Smooth muscle cell (in vitro differentiated cells): Measurements from ENCODE around the gene SPN. TPM values are rescaled to one million over a fixed set of nuclear protein-coding genes. Genes with fewer than 3 reads are reported as not detected.

Experiments
- DNase-seq: peaks from one replicate; lab custom pipeline; 2025; ENCODE audit not compliant: unreplicated experiment; lab: John Stamatoyannopoulos, UW
- H2AFZ ChIP-seq: fragments of 200-600 bp; sonication (generic); 2 replicates; pipeline ENCODE4 v1.6.0; 2016; ENCODE audit warnings: antibody characterized with exemption, low read depth, mild to moderate bottlenecking
- H3F3A ChIP-seq: fragments of 200-600 bp; sonication (generic); 2 replicates; pipeline ENCODE4 v1.6.0; 2017; ENCODE audit warnings: antibody characterized with exemption, low read depth
- H3K27ac ChIP-seq: fragments of 200-600 bp; sonication (generic); 2 replicates; pipeline ENCODE4 v1.5.1; 2016; ENCODE audit warnings: low read depth, mild to moderate bottlenecking
- H3K27me3 ChIP-seq: fragments of 200-600 bp; sonication (generic); 2 replicates; pipeline ENCODE4 v1.6.1; 2016; ENCODE audit warnings: low read depth, mild to moderate bottlenecking
- H3K36me3 ChIP-seq: fragments of 200-600 bp; sonication (generic); 2 replicates; pipeline ENCODE4 v1.5.1; 2016; ENCODE audit warnings: low read depth
- H3K4me1 ChIP-seq: fragments of 200-600 bp; sonication (generic); 2 replicates; pipeline ENCODE4 v1.5.1; 2016; ENCODE audit warnings: low read depth
- H3K4me2 ChIP-seq: fragments of 200-600 bp; sonication (generic); 2 replicates; pipeline ENCODE4 v1.6.0; 2016; ENCODE audit warnings: mild to moderate bottlenecking
- H3K4me3 ChIP-seq: fragments of 200-600 bp; sonication (generic); 2 replicates; pipeline ENCODE4 v1.5.1; 2016; ENCODE audit warnings: mild to moderate bottlenecking
- H3K79me2 ChIP-seq: fragments of 200-600 bp; sonication (generic); 2 replicates; pipeline ENCODE4 v1.6.0; 2016; ENCODE audit warnings: low read depth, mild to moderate bottlenecking
- H3K9ac ChIP-seq: fragments of 200-600 bp; sonication (generic); 2 replicates; pipeline ENCODE4 v1.6.0; 2016; ENCODE audit warnings: low read depth
- H3K9me3 ChIP-seq: fragments of 200-600 bp; sonication (generic); replicated peaks from 2 replicates; pipeline ENCODE4 v1.5.1; 2016; ENCODE audit warnings: low read depth
- H4K20me1 ChIP-seq: fragments of 200-600 bp; sonication (generic); 2 replicates; pipeline ENCODE4 v1.6.0; 2016; ENCODE audit warnings: low read depth
- CTCF ChIP-seq: fragments of 200-600 bp; sonication (generic); IDR thresholded peaks from 2 replicates; pipeline ENCODE4 v1.5.1; 2017; ENCODE audit warnings: borderline replicate concordance, mild to moderate bottlenecking, antibody characterized with exemption; ENCODE audit not compliant: insufficient read depth, poor library complexity, severe bottlenecking
- WGBS: methylation state at CpG from one replicate; pipeline ENCODE4 v1.1.7; 2016; ENCODE audit warnings: low lambda C conversion rate; 5-methylcytosine and 5-hydroxymethylcytosine counted together
- polyA plus RNA-seq: library from polyadenylated mRNA; unstranded; fragments of >200 nt; fragmentation: Nextera tagmentation; extraction: Ambion mirVana; gene quantifications from 2 replicates; pipeline ENCODE4 v1.2.1, GENCODE V29; 2016
- total RNA-seq: library from RNA; depleted of rRNA; stranded (reverse); fragments of >200 nt; gene quantifications from 2 replicates; pipeline ENCODE4 v1.2.3, GENCODE V29; 2014

The SPN gene
- total and polyA plus RNA-seq, 2 experiments from 2014 or later = not detected

DNA sequence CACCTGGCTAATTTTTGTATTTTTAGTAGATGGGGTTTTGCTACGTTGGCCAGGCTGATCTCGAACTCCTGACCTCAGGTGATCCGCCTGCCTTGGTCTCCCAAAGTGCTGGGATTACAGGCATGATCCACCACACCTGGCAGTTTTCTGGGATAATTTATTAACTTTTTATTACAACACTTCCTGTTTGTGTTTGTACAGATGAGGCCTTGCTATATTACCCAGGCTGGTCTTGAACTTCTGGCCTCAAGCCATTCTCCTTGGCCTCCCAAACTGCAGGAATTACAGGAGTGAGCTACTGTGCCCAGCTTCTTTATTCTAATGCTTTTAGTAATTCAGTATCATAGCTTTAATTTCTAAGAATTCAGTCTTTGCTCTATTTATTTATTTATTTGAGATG, 16.1 kb upstream of the SPN start:
- no peaks in the 10 kb centered on the region for H4K20me1 ChIP-seq
- H3K9me3 ChIP-seq = no peaks in the 10 kb centered on the region
- no peaks in the 10 kb centered on the region for H3K27me3 ChIP-seq
- no peak overlapping the region for H2AFZ ChIP-seq
- no peaks in the 10 kb centered on the region for H3K79me2 ChIP-seq
- H3K36me3 ChIP-seq = no peaks in the 10 kb centered on the region
- DNase-seq = no peak
- no peaks in the 10 kb centered on the region for H3F3A ChIP-seq
- H3K9ac ChIP-seq = no peak overlapping the region
- H3K4me1 ChIP-seq = no peaks in the 10 kb centered on the region
- no peak overlapping the region for H3K4me2 ChIP-seq
- H3K27ac ChIP-seq = no peak overlapping the region
- TF ChIP-seq CTCF = no peak
- 100% methylated on average over 3 of the region's 3 CpGs for WGBS
- no peak overlapping the region for H3K4me3 ChIP-seq

DNA sequence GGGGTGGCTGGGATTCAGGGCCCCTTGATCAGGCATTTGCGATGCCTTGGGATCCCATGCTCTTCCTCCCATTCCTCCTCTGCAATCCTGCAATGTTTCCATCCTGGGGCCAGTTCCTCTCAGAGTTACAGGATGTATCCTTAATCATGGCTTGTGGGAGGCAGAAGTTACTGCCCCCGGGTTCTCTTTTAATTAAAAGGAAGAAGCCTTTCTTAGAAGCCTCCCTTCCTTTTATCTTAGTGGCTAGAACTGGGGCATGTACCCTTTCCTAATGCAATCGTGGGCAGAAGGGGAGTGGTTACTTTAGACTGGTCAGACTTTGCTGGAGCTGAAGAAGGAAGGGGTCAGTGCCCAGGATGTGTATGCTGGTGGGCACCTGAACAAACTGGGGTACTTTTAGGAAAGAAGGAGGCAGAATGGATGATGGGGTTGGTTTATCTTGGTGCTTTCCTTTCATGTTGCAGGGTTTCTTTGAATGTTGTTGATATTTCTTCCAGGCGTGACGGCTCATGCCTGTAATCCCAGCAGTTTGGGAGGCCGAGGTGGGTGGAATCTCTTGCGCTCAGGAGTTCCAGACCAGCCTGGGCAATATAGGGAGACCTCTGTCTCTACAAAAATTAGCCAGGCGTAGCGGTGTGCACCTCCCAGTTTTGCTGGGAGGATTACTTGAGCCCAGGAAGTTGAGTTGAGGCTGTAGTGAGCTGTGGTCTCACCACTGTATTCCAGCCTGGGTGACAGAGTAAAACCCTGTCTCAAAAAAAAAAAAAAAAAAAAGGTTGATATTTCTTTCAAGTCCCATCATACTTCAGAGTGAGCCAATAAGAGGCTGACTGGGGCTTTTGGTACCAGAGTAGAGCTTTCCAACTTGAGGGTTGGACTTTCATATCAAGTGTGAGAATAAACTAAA, 13.2 kb upstream of the SPN start:
- no peak for TF ChIP-seq CTCF
- no peaks in the 10 kb centered on the region for H3K27me3 ChIP-seq
- no peaks in the 10 kb centered on the region for H4K20me1 ChIP-seq
- no peak overlapping the region for H3K4me3 ChIP-seq
- no peaks in the 10 kb centered on the region for H3F3A ChIP-seq
- no peak overlapping the region for H3K9ac ChIP-seq
- DNase-seq = no peak
- H3K4me2 ChIP-seq = peak overlapping the region; percentile 22
- no peaks in the 10 kb centered on the region for H3K36me3 ChIP-seq
- peak overlapping the region; percentile 84 for H2AFZ ChIP-seq
- H3K9me3 ChIP-seq = no peaks in the 10 kb centered on the region
- no peaks in the 10 kb centered on the region for H3K4me1 ChIP-seq
- H3K27ac ChIP-seq = no peak overlapping the region
- 59% methylated on average over 9 of the region's 9 CpGs for WGBS
- no peaks in the 10 kb centered on the region for H3K79me2 ChIP-seq

- H3K9me3 ChIP-seq = no peaks in the 10 kb centered on the region
- H2AFZ ChIP-seq = no peak overlapping the region
- H3K27ac ChIP-seq = no peak overlapping the region
- no peak overlapping the region for H3K4me3 ChIP-seq
- no peak for TF ChIP-seq CTCF
- H3F3A ChIP-seq = no peaks in the 10 kb centered on the region
- no peaks in the 10 kb centered on the region for H3K27me3 ChIP-seq
- no peak for DNase-seq
- no peak overlapping the region for H3K4me2 ChIP-seq
- H3K36me3 ChIP-seq = no peaks in the 10 kb centered on the region
- H3K79me2 ChIP-seq = no peaks in the 10 kb centered on the region
- WGBS = 96% methylated on average over 2 of the region's 2 CpGs
- H3K4me1 ChIP-seq = no peaks in the 10 kb centered on the region
- H3K9ac ChIP-seq = no peak overlapping the region
- no peaks in the 10 kb centered on the region for H4K20me1 ChIP-seq
Measured at GRCh38 chr16:29650771-29651170, 12.3 kb upstream of the SPN start.

DNA sequence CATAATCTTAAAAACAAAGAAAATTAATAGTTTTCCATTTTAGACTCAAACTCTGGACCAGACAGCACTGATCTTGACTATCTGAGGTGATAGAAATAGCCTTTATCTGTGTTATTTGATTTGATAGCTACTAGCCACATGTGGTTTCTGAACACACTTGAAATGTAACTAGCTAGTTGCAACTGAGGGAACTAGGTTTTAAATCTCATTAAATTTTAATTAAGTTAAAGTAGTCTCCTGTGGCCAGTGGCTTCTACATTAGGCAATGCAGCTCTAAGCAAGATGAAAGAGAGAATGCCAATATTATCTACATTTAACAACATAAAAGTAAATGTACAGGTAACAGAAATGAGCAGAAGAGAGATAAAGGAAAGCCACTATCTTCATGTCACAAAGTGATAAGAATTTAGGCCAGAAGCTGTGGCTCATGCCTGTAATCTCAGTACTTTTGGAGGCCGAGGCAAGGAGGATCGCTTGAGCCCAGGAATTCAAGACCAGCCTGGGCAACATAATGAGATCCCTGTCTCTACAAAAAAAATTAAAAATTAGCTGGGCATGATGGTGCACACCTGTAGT, 11.2 kb upstream of the SPN start:
- DNase-seq = no peak
- no peaks in the 10 kb centered on the region for H3F3A ChIP-seq
- TF ChIP-seq CTCF = no peak

More for the DNA sequence above, 11.2 kb upstream of the SPN start:
- Histone ChIP-seq H3K27ac (no peak overlapping the region), H3K9ac (no peak overlapping the region), H3K4me1 (no peaks in the 10 kb centered on the region), H4K20me1 (no peaks in the 10 kb centered on the region), H2AFZ (no peak overlapping the region), H3K79me2 (no peaks in the 10 kb centered on the region), H3K4me3 (no peak overlapping the region), H3K9me3 (no peaks in the 10 kb centered on the region), H3K4me2 (no peak overlapping the region), H3K36me3 (no peaks in the 10 kb centered on the region), H3K27me3 (no peaks in the 10 kb centered on the region)
- 76% methylated on average over 2 of the region's 2 CpGs for WGBS
